Suprapubic skin (tissue), 3 donors: ENCODE data around the gene MAPK8IP2.

ENCODE experiments used
- POLR2A ChIP-seq, 2 donors: fragments of 450-650 bp; IDR thresholded peaks; one replicate each; pipeline ENCODE4 v1.6.1; 2017; ENCODE audit warnings: antibody characterized with exemption in 2 of 2, mild to moderate bottlenecking in 2 of 2, moderate library complexity in 2 of 2
- TF ChIP-seq, protein P1 (sequence below), 2 donors: fragments of 200-600 bp in 1 of 2; fragments of 450-650 bp in 1 of 2; sonication (generic) in 1 of 2; IDR thresholded peaks; one replicate each; pipeline ENCODE4 v1.5.1; 2016 to 2019; ENCODE audit warnings: antibody characterized with exemption in 2 of 2, mild to moderate bottlenecking in 1 of 2, moderate library complexity in 1 of 2

DNA sequence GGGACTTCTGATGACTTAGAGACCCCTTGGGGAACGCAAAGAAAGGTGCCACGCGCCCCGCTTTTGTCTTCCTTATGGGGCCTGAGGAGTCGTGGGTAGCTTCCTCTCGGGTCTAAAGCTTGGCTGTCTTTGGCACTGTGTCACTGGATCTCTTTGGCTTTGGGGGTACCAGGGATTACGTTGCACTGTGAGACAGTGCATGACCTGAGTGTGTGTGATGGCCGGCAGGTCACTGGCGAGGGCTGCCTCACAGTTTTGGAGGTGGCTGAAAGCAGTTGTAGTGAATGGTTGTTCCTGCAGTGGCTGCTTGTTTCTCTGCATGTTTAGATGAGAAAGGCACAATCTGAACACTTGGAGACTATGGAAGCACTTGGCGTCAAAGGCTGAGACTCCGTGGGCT, 33.2 kb downstream of the MAPK8IP2 start:
- TF ChIP-seq, protein P1, sequence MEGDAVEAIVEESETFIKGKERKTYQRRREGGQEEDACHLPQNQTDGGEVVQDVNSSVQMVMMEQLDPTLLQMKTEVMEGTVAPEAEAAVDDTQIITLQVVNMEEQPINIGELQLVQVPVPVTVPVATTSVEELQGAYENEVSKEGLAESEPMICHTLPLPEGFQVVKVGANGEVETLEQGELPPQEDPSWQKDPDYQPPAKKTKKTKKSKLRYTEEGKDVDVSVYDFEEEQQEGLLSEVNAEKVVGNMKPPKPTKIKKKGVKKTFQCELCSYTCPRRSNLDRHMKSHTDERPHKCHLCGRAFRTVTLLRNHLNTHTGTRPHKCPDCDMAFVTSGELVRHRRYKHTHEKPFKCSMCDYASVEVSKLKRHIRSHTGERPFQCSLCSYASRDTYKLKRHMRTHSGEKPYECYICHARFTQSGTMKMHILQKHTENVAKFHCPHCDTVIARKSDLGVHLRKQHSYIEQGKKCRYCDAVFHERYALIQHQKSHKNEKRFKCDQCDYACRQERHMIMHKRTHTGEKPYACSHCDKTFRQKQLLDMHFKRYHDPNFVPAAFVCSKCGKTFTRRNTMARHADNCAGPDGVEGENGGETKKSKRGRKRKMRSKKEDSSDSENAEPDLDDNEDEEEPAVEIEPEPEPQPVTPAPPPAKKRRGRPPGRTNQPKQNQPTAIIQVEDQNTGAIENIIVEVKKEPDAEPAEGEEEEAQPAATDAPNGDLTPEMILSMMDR (IDR thresholded peaks at IDR 0.05) = no peak
- no peak for TF ChIP-seq POLR2A (IDR thresholded peaks at IDR 0.05)
